ENCODE measurements around the gene NFATC1. TPM values are rescaled to one million over a fixed set of nuclear protein-coding genes. Genes with fewer than 3 reads are reported as not detected.

NFATC1 gene
- polyA plus RNA-seq, 1 experiment = 0.73 TPM

DNA sequence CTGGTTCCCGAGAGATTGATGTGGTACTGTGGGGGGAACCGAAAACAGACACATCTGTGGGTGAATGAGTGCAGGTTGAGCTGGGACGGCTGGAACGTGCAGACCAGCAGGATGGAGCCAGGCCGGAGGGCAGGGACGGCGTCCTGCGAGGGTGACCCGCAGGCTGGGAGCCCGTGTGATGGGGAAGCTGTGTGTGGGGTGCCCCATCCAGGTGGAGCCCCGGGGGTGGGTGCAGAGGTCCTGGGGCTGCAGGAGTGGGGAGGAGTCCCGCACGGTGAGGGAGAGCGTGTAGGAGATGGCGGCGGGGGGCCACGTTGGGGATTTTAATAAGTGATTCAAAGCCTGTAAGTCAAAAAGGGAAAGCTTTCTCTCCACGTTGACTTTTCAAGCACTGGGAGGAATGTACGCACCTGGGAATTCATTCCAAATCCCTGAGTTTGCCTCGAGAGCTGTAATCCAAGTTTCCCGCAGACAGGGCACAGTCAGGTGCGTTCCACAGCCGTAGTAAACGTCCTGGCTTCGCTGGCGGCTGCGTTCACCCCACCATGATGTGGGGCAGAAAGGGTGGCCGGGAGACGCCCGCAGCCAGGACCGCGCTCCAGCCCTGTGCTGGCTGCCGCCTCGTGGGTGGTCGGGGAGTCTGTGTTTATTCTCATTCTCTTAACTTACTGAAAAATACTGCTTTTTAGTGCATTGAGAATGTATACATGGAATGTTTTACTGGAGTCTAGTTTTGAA lies 54.0 kb downstream of the NFATC1 start:
- CTCF ChIA-PET = no interaction called here
- POLR2A ChIA-PET = no interaction called here
- no peaks in the 10 kb centered on the region for H3K27me3 ChIP-seq (ENCODE audit: control insufficient read depth, insufficient read depth, low read length)

DNA sequence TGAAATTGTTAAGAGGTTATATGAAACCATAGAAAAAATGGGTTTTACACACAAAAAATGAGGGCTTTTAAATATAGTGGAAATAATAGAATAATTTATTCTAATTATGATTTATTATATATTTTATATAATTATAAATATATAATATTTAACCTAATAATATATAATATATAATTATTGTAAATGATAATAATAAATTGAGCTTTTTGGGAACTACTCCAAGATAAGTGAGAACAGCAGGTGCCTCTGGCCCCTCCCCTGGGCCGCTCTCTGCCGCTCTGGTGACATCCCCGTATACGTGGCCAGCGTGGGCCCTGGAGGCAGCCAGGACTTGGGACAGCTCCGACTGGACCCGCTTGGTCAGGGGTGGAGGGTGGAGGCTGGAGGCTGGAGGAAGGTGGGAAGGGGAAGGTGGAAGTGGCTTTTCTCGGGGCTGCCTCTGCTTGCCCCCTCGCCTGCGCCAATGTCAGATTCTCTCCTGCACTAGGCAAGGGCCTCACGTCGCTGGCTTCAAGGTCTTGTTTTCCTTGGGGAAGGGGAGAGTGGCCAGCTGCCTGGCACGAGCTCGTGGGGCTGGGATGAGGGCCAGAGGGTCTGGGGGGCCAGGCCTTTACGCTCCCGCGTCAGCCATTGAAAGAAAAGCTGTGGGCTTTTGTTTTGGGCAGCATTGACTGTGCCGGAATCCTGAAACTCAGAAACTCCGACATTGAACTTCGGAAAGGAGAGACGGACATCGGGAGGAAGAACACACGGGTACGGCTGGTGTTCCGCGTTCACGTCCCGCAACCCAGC lies 54.8 kb downstream of the NFATC1 start:
- peaks cover 10% of the 10 kb centered on the region; the same call in 1 of the 2 replicates for H3K9me3 ChIP-seq (ENCODE audit: control insufficient read depth, insufficient read depth, low read length)
- TF ChIP-seq, protein P1, sequence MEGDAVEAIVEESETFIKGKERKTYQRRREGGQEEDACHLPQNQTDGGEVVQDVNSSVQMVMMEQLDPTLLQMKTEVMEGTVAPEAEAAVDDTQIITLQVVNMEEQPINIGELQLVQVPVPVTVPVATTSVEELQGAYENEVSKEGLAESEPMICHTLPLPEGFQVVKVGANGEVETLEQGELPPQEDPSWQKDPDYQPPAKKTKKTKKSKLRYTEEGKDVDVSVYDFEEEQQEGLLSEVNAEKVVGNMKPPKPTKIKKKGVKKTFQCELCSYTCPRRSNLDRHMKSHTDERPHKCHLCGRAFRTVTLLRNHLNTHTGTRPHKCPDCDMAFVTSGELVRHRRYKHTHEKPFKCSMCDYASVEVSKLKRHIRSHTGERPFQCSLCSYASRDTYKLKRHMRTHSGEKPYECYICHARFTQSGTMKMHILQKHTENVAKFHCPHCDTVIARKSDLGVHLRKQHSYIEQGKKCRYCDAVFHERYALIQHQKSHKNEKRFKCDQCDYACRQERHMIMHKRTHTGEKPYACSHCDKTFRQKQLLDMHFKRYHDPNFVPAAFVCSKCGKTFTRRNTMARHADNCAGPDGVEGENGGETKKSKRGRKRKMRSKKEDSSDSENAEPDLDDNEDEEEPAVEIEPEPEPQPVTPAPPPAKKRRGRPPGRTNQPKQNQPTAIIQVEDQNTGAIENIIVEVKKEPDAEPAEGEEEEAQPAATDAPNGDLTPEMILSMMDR (IDR thresholded peaks at IDR 0.05; ENCODE audit: low read depth, low read length) = no peak
- no peaks in the 10 kb centered on the region for H3K27me3 ChIP-seq (ENCODE audit: control insufficient read depth, insufficient read depth, low read length)
- no peak for DNase-seq (ENCODE audit: low read depth, low spot score)
- H3K27ac ChIP-seq (ENCODE audit: low read depth, low read length) = no peak overlapping the region
- H3K4me3 ChIP-seq (ENCODE audit: low read depth, low read length) = no peak overlapping the region
- CTCF ChIA-PET = no interaction called here
- POLR2A ChIA-PET = no interaction called here

More for the DNA sequence above, 54.0 kb downstream of the NFATC1 start:
- no peak for DNase-seq (ENCODE audit: low read depth, low spot score)
- Histone ChIP-seq H3K9me3 (ENCODE audit: control insufficient read depth, insufficient read depth, low read length) (peaks cover 7% of the 10 kb centered on the region; the same call in 1 of the 2 replicates), H3K27ac (ENCODE audit: low read depth, low read length) (no peak overlapping the region), H3K4me3 (ENCODE audit: low read depth, low read length) (no peak overlapping the region)
- TF ChIP-seq, protein P1 (IDR thresholded peaks at IDR 0.05; ENCODE audit: low read depth, low read length) = no peak

DNA sequence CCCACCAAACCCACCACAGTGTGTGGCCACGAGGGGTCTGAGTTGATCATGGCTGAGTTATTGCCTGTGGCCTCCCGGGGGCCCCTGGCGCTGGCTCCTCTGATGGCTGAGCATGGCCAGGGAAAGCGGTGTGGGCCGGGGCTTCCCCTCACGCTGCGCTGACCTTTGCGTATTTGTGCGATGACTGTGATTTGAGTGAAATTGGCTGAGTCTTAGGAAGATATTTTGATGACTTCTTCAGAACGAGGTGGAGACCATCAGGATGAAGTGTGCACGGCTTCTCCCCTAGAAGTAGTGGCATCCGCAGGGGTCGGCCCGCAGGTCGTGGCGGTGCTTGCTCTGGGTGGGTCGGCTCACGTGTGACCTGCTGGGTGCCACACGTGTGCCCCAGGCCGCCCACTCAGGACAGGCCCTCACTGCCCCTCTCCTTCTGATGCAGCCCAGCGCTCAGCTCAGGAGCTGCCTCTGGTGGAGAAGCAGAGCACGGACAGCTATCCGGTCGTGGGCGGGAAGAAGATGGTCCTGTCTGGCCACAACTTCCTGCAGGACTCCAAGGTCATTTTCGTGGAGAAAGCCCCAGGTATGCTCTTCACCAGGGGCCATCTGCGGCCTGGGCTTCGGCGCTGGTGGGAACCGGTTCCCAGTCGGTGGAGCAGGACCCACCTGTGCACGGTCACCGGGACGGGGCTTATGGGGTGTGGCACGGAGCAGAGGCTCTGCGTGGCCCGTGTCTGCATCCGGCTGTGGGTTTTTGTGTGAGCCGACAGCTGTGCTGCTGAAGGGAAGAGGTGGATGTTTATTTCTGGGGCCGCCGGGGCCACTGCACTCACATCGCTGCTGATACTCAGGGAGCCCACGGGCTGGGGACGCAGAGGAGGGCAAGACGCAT lies 55.8 kb downstream of the NFATC1 start:
- POLR2A ChIA-PET = no interaction called here
- Histone ChIP-seq H3K9me3 (ENCODE audit: control insufficient read depth, insufficient read depth, low read length) (peaks cover 18% of the 10 kb centered on the region; the same call in 1 of the 2 replicates), H3K4me3 (ENCODE audit: low read depth, low read length) (no peak overlapping the region), H3K27me3 (ENCODE audit: control insufficient read depth, insufficient read depth, low read length) (no peaks in the 10 kb centered on the region), H3K27ac (ENCODE audit: low read depth, low read length) (no peak overlapping the region)
- CTCF ChIA-PET = no interaction called here
- DNase-seq (ENCODE audit: low read depth, low spot score) = no peak
- TF ChIP-seq, protein P1 (IDR thresholded peaks at IDR 0.05; ENCODE audit: low read depth, low read length) = no peak

DNA sequence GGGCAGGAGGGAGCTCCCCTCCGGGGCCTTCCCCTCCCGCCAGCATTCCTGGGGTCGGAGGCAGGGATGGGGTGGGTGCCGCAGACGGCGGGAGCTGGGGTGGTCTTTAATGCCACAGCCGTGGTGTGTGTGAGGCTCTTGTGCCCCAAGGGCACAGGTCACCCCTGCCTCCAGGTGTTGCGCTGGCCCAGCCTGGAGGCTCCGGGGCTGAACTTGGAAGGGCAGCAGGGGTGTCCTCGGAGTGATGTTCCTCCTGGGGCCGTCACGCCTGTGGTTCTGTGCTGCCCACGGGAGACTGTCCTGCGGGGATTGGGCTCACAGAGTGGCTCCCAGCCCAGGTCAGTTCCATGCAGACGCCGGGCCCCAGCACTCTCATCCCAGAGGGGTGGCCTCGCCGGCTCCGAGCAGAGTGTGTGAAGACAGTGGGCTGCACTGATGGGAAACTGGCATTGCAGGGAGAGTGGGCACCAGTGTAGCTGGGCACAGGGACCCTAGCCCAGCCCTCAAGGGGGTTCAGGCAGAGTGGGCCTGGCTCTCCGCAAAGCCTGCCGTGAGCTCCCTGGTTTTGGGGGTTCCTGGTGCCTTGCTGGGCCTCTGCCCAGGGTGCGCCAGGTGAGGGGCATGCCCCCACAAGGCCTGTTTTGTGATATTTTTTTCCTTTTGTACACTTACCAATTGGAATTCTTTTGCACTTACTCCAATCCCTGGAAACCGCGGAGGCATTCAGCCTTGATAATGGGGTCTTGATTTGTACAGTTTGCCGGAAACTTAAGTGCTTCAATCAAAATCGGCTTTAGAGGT lies 56.7 kb downstream of the NFATC1 start:
- no peak for DNase-seq (ENCODE audit: low read depth, low spot score)
- no peaks in the 10 kb centered on the region for H3K27me3 ChIP-seq (ENCODE audit: control insufficient read depth, insufficient read depth, low read length)
- no peak overlapping the region for H3K4me3 ChIP-seq (ENCODE audit: low read depth, low read length)
- POLR2A ChIA-PET = no interaction called here
- no peak overlapping the region for H3K27ac ChIP-seq (ENCODE audit: low read depth, low read length)
- H3K9me3 ChIP-seq (ENCODE audit: control insufficient read depth, insufficient read depth, low read length) = peaks cover 10% of the 10 kb centered on the region; the same call in 1 of the 2 replicates
- CTCF ChIA-PET = no interaction called here
- TF ChIP-seq, protein P1 (IDR thresholded peaks at IDR 0.05; ENCODE audit: low read depth, low read length) = no peak
